Left lung (tissue), 10 donors: Measurements from ENCODE around the gene NUDT3. TPM values are rescaled to one million over a fixed set of nuclear protein-coding genes. Genes with fewer than 3 reads are reported as not detected.
A peak's percentile ranks its signal among the peaks of the same experiment; 100 is the strongest.

Experiments
- ATAC-seq: fragments of 200-7000 bp; cut with Tn5 transposase; one replicate; pipeline ENCODE4 v1.9.1; 2020; ENCODE audit warnings: moderate library complexity
- DNase-seq, 4 donors: peaks; one replicate each; pipeline ENCODE4 v3.0.0-alpha.2; 2013 to 2020
- H3K27ac ChIP-seq, 2 donors: fragments of 200-600 bp; sonication (generic) in 1 of 2; one replicate each; pipeline versions ENCODE4 v1.5.0 to v1.8.0; 2020 to 2021
- H3K27me3 ChIP-seq, 2 donors: fragments of 200-600 bp; sonication (generic) in 1 of 2; one replicate each; pipeline versions ENCODE4 v1.5.0 to v1.8.0; 2020 to 2021
- H3K36me3 ChIP-seq, 2 donors: fragments of 200-600 bp; sonication (generic) in 1 of 2; one replicate each; pipeline versions ENCODE4 v1.5.0 to v1.8.0; 2020 to 2021
- H3K4me1 ChIP-seq, 2 donors: fragments of 200-600 bp; one replicate each; pipeline ENCODE4 v1.8.0; 2021
- H3K4me3 ChIP-seq, 2 donors: fragments of 200-600 bp; sonication (generic) in 1 of 2; one replicate each; pipeline versions ENCODE4 v1.5.0 to v1.8.0; 2020 to 2021; ENCODE audit warnings: mild to moderate bottlenecking in 1 of 2
- H3K9me3 ChIP-seq, 2 donors: fragments of 200-600 bp; sonication (generic) in 1 of 2; one replicate each; pipeline versions ENCODE4 v1.5.0 to v1.8.0; 2020 to 2021
- CTCF ChIP-seq, 2 donors: fragments of 200-600 bp; sonication (generic) in 1 of 2; IDR thresholded peaks; one replicate each; pipeline versions ENCODE4 v1.5.0 to v1.8.0; 2021; ENCODE audit warnings: antibody characterized with exemption in 2 of 2
- intact Hi-C, 2 donors: fragments of 100-400 bp; cut with DNase I; formaldehyde crosslinking; loops; one replicate each; pipeline versions ENCODE4 v1.11.2 to v1.14.2; 2022
- polyA plus RNA-seq, 6 donors: library from polyadenylated mRNA; unstranded; fragments of 120-200 nt; gene quantifications; one replicate each; pipeline ENCODE4 v1.2.1, GENCODE V29; 2013; ENCODE audit not compliant: insufficient read length in 6 of 6
- total RNA-seq, 2 donors: library from RNA; stranded (reverse); fragmentation: NEBNext Ultra II Directional; extraction: Animal tissue kit (Norgen Biotek cat#: 25700); gene quantifications; one replicate each; pipeline ENCODE4 v1.2.1, GENCODE V29; 2021
- donor health status: DM: no; HTN: yes; CAD: no.
- donor health status: DM: no; HTN: no; CAD: no.

NUDT3 gene
- total and polyA plus RNA-seq, 8 donors = 10.5 to 27.9 (median 14.9) TPM

- no peak overlapping the region for H3K4me3 ChIP-seq
- intact Hi-C loops = no loop called here
- DNase-seq (no peak), ATAC-seq (no peak)
- peaks cover 15 to 46% of the 10 kb centered on the region in 2 donors for H3K4me1 ChIP-seq
- H3K27ac ChIP-seq = no peak overlapping the region
- TF ChIP-seq CTCF (IDR thresholded peaks at IDR 0.05) = no peak
- no peaks in the 10 kb centered on the region for H3K36me3 ChIP-seq
- H3K9me3 ChIP-seq = no peaks in the 10 kb centered on the region
- H3K27me3 ChIP-seq = no peaks in the 10 kb centered on the region
Measured at GRCh38 chr6:34362176-34362575, 30.3 kb downstream of the NUDT3 start.

GRCh38 chr6:34360556-34360955, 31.9 kb downstream of the NUDT3 start:
- intact Hi-C loops = no loop called here
- Histone ChIP-seq H3K27ac (no peak overlapping the region), H3K36me3 (no peaks in the 10 kb centered on the region), H3K9me3 (no peaks in the 10 kb centered on the region), H3K27me3 (no peaks in the 10 kb centered on the region), H3K4me1 (peaks cover 15 to 35% of the 10 kb centered on the region in 2 donors), H3K4me3 (no peak overlapping the region)
- TF ChIP-seq CTCF (IDR thresholded peaks at IDR 0.05) = no peak
- ATAC-seq (peak; percentile 41), DNase-seq (no peak)

GRCh38 chr6:34359418-34360158, 32.9 kb downstream of the NUDT3 start:
- Histone ChIP-seq H3K4me1 (peaks cover 15 to 30% of the 10 kb centered on the region in 2 donors), H3K4me3 (no peak overlapping the region), H3K27ac (no peak overlapping the region), H3K9me3 (no peaks in the 10 kb centered on the region), H3K27me3 (no peaks in the 10 kb centered on the region), H3K36me3 (no peaks in the 10 kb centered on the region)
- intact Hi-C loops = no loop called here
- peak; percentile 73 for ATAC-seq
- no peak for DNase-seq
- no peak for TF ChIP-seq CTCF (IDR thresholded peaks at IDR 0.05)

- peaks cover 13 to 28% of the 10 kb centered on the region in 2 donors for H3K4me1 ChIP-seq
- ATAC-seq (no peak), DNase-seq (peak in 1 of 4 donors; percentile 56)
- no peaks in the 10 kb centered on the region for H3K9me3 ChIP-seq
- TF ChIP-seq CTCF (IDR thresholded peaks at IDR 0.05) = no peak
- H3K36me3 ChIP-seq = no peaks in the 10 kb centered on the region
- no peak overlapping the region for H3K4me3 ChIP-seq
- H3K27me3 ChIP-seq = no peaks in the 10 kb centered on the region
- H3K27ac ChIP-seq = no peak overlapping the region
- intact Hi-C loops = no loop called here
Measured at GRCh38 chr6:34358389-34358905, 34.0 kb downstream of the NUDT3 start.

GRCh38 chr6:34357937-34358336, 34.5 kb downstream of the NUDT3 start:
- Histone ChIP-seq H3K4me1 (peaks cover 8 to 25% of the 10 kb centered on the region in 2 donors), H3K4me3 (no peak overlapping the region), H3K36me3 (no peaks in the 10 kb centered on the region), H3K27me3 (no peaks in the 10 kb centered on the region), H3K9me3 (no peaks in the 10 kb centered on the region), H3K27ac (no peak overlapping the region)
- ATAC-seq (no peak), DNase-seq (no peak)
- intact Hi-C loops = no loop called here
- TF ChIP-seq CTCF (IDR thresholded peaks at IDR 0.05) = no peak
